ENCODE results near the gene ALDH1A1.

Gene ALDH1A1

GRCh38 chr9:72952914-72953313 is at the start of gene ALDH1A1:
Gene ALDH1A1 (minus strand): TSS chr9:72953053. CDS start chr9:72953000, 53 bp downstream.
- Histone ChIP-seq H3K9me3 (ENCODE audit: control insufficient read depth, low read depth, low read length) (no peaks in the 10 kb centered on the region), H3K4me3 (ENCODE audit: low read length) (no peak within 1 kb of the TSS), H3K27ac (ENCODE audit: low read length) (no peak within 1 kb of the TSS), H3K4me1 (ENCODE audit: control insufficient read depth, low read depth, low read length) (peaks cover 9% of the 10 kb centered on the region), H3K36me3 (ENCODE audit: control insufficient read depth, low read depth, low read length) (no peaks in the 10 kb centered on the region), H3K27me3 (ENCODE audit: control insufficient read depth, insufficient read depth, low read length) (no peaks in the 10 kb centered on the region), H3K9ac (ENCODE audit: low read length) (no peak within 1 kb of the TSS)

- Histone ChIP-seq H3K27ac (ENCODE audit: low read length) (no peak overlapping the region), H3K27me3 (ENCODE audit: control insufficient read depth, insufficient read depth, low read length) (no peaks in the 10 kb centered on the region), H3K4me1 (ENCODE audit: control insufficient read depth, low read depth, low read length) (no peaks in the 10 kb centered on the region), H3K9me3 (ENCODE audit: control insufficient read depth, low read depth, low read length) (no peaks in the 10 kb centered on the region), H3K9ac (ENCODE audit: low read length) (no peak overlapping the region), H3K4me3 (ENCODE audit: low read length) (no peak overlapping the region), H3K36me3 (ENCODE audit: control insufficient read depth, low read depth, low read length) (no peaks in the 10 kb centered on the region)
Observed at GRCh38 chr9:73001860-73002259, 49.0 kb upstream of the ALDH1A1 start.

- H3K4me3 ChIP-seq (ENCODE audit: low read length): no peak overlapping the region
- no peaks in the 10 kb centered on the region for H3K36me3 ChIP-seq (ENCODE audit: control insufficient read depth, low read depth, low read length)
- H3K4me1 ChIP-seq (ENCODE audit: control insufficient read depth, low read depth, low read length): no peaks in the 10 kb centered on the region
Observed at GRCh38 chr9:72998363-72998762, 45.5 kb upstream of the ALDH1A1 start.

GRCh38 chr9:72997387-72997995 is 44.6 kb upstream of the ALDH1A1 start:
- Histone ChIP-seq H3K36me3 (ENCODE audit: control insufficient read depth, low read depth, low read length) (no peaks in the 10 kb centered on the region), H3K9me3 (ENCODE audit: control insufficient read depth, low read depth, low read length) (no peaks in the 10 kb centered on the region), H3K4me1 (ENCODE audit: control insufficient read depth, low read depth, low read length) (peaks cover 1% of the 10 kb centered on the region), H3K9ac (ENCODE audit: low read length) (no peak overlapping the region), H3K27me3 (ENCODE audit: control insufficient read depth, insufficient read depth, low read length) (no peaks in the 10 kb centered on the region), H3K27ac (ENCODE audit: low read length) (no peak overlapping the region), H3K4me3 (ENCODE audit: low read length) (no peak overlapping the region)

More at GRCh38 chr9:72998363-72998762, 45.5 kb upstream of the ALDH1A1 start:
- no peak overlapping the region for H3K27ac ChIP-seq (ENCODE audit: low read length)
- H3K9ac ChIP-seq (ENCODE audit: low read length): no peak overlapping the region
- H3K27me3 ChIP-seq (ENCODE audit: control insufficient read depth, insufficient read depth, low read length): no peaks in the 10 kb centered on the region
- no peaks in the 10 kb centered on the region for H3K9me3 ChIP-seq (ENCODE audit: control insufficient read depth, low read depth, low read length)

- Histone ChIP-seq H3K27ac (ENCODE audit: low read length) (no peak overlapping the region), H3K36me3 (ENCODE audit: control insufficient read depth, low read depth, low read length) (no peaks in the 10 kb centered on the region), H3K9me3 (ENCODE audit: control insufficient read depth, low read depth, low read length) (no peaks in the 10 kb centered on the region), H3K4me1 (ENCODE audit: control insufficient read depth, low read depth, low read length) (peaks cover 4% of the 10 kb centered on the region), H3K27me3 (ENCODE audit: control insufficient read depth, insufficient read depth, low read length) (no peaks in the 10 kb centered on the region), H3K4me3 (ENCODE audit: low read length) (no peak overlapping the region), H3K9ac (ENCODE audit: low read length) (no peak overlapping the region)
Observed at GRCh38 chr9:72996684-72997314, 43.9 kb upstream of the ALDH1A1 start.

- Histone ChIP-seq H3K27me3 (ENCODE audit: control insufficient read depth, insufficient read depth, low read length) (no peaks in the 10 kb centered on the region), H3K36me3 (ENCODE audit: control insufficient read depth, low read depth, low read length) (no peaks in the 10 kb centered on the region), H3K4me3 (ENCODE audit: low read length) (no peak overlapping the region), H3K9ac (ENCODE audit: low read length) (no peak overlapping the region), H3K4me1 (ENCODE audit: control insufficient read depth, low read depth, low read length) (peaks cover 4% of the 10 kb centered on the region), H3K9me3 (ENCODE audit: control insufficient read depth, low read depth, low read length) (no peaks in the 10 kb centered on the region), H3K27ac (ENCODE audit: low read length) (no peak overlapping the region)
Observed at GRCh38 chr9:72996114-72996513, 43.3 kb upstream of the ALDH1A1 start.

GRCh38 chr9:72995131-72996024 is 42.5 kb upstream of the ALDH1A1 start:
- H3K27me3 ChIP-seq (ENCODE audit: control insufficient read depth, insufficient read depth, low read length): no peaks in the 10 kb centered on the region
- no peak overlapping the region for H3K4me3 ChIP-seq (ENCODE audit: low read length)
- peaks cover 4% of the 10 kb centered on the region for H3K4me1 ChIP-seq (ENCODE audit: control insufficient read depth, low read depth, low read length)
- H3K9ac ChIP-seq (ENCODE audit: low read length): no peak overlapping the region
- H3K9me3 ChIP-seq (ENCODE audit: control insufficient read depth, low read depth, low read length): no peaks in the 10 kb centered on the region
- no peaks in the 10 kb centered on the region for H3K36me3 ChIP-seq (ENCODE audit: control insufficient read depth, low read depth, low read length)
- H3K27ac ChIP-seq (ENCODE audit: low read length): no peak overlapping the region

- no peak overlapping the region for H3K9ac ChIP-seq (ENCODE audit: low read length)
- H3K27ac ChIP-seq (ENCODE audit: low read length): no peak overlapping the region
- H3K4me3 ChIP-seq (ENCODE audit: low read length): no peak overlapping the region
- H3K4me1 ChIP-seq (ENCODE audit: control insufficient read depth, low read depth, low read length): peaks cover 4% of the 10 kb centered on the region
- no peaks in the 10 kb centered on the region for H3K27me3 ChIP-seq (ENCODE audit: control insufficient read depth, insufficient read depth, low read length)
- no peaks in the 10 kb centered on the region for H3K9me3 ChIP-seq (ENCODE audit: control insufficient read depth, low read depth, low read length)
- H3K36me3 ChIP-seq (ENCODE audit: control insufficient read depth, low read depth, low read length): no peaks in the 10 kb centered on the region
Observed at GRCh38 chr9:72991772-72992171, 38.9 kb upstream of the ALDH1A1 start.

GRCh38 chr9:72990397-72991182 is 37.7 kb upstream of the ALDH1A1 start:
- Histone ChIP-seq H3K4me1 (ENCODE audit: control insufficient read depth, low read depth, low read length) (peaks cover 4% of the 10 kb centered on the region), H3K36me3 (ENCODE audit: control insufficient read depth, low read depth, low read length) (no peaks in the 10 kb centered on the region), H3K27ac (ENCODE audit: low read length) (no peak overlapping the region), H3K9ac (ENCODE audit: low read length) (no peak overlapping the region), H3K27me3 (ENCODE audit: control insufficient read depth, insufficient read depth, low read length) (no peaks in the 10 kb centered on the region), H3K9me3 (ENCODE audit: control insufficient read depth, low read depth, low read length) (no peaks in the 10 kb centered on the region), H3K4me3 (ENCODE audit: low read length) (no peak overlapping the region)

- Histone ChIP-seq H3K4me3 (ENCODE audit: low read length) (no peak overlapping the region), H3K4me1 (ENCODE audit: control insufficient read depth, low read depth, low read length) (no peaks in the 10 kb centered on the region), H3K9me3 (ENCODE audit: control insufficient read depth, low read depth, low read length) (no peaks in the 10 kb centered on the region), H3K9ac (ENCODE audit: low read length) (no peak overlapping the region), H3K27ac (ENCODE audit: low read length) (no peak overlapping the region), H3K27me3 (ENCODE audit: control insufficient read depth, insufficient read depth, low read length) (no peaks in the 10 kb centered on the region), H3K36me3 (ENCODE audit: control insufficient read depth, low read depth, low read length) (no peaks in the 10 kb centered on the region)
Observed at GRCh38 chr9:72986522-72987116, 33.8 kb upstream of the ALDH1A1 start.

- H3K27me3 ChIP-seq (ENCODE audit: control insufficient read depth, insufficient read depth, low read length): no peaks in the 10 kb centered on the region
- H3K27ac ChIP-seq (ENCODE audit: low read length): no peak overlapping the region
- H3K9me3 ChIP-seq (ENCODE audit: control insufficient read depth, low read depth, low read length): no peaks in the 10 kb centered on the region
- H3K4me3 ChIP-seq (ENCODE audit: low read length): no peak overlapping the region
- no peaks in the 10 kb centered on the region for H3K4me1 ChIP-seq (ENCODE audit: control insufficient read depth, low read depth, low read length)
- no peaks in the 10 kb centered on the region for H3K36me3 ChIP-seq (ENCODE audit: control insufficient read depth, low read depth, low read length)
- H3K9ac ChIP-seq (ENCODE audit: low read length): no peak overlapping the region
Observed at GRCh38 chr9:72985746-72986145, 32.9 kb upstream of the ALDH1A1 start.

All from iPS-18a (cell line).